WTC11 (cell line): Measurements from ENCODE around the gene SLC7A5. TPM values are rescaled to one million over a fixed set of nuclear protein-coding genes. Genes with fewer than 3 reads are reported as not detected.

Experiments used
- ATAC-seq: fragments of 200-7000 bp; cut with Tn5 transposase; 2 replicates; pipeline ENCODE4 v1.10.0; 2021; ENCODE audit warnings: mild to moderate bottlenecking, moderate library complexity
- CTCF ChIA-PET: fragments of 300-600 bp; sonication (Branson Sonifier 250); formaldehyde crosslinking; loops from one replicate; lab custom pipeline; 2021; ENCODE audit warnings: antibody characterized with exemption; lab: Charles Lee
- POLR2A ChIA-PET: fragments of 350-600 bp; sonication (Branson Sonifier 250); formaldehyde crosslinking; loops from one replicate; lab custom pipeline; 2021; ENCODE audit warnings: antibody characterized with exemption; lab: Charles Lee
- DNase-seq: peaks from one replicate; pipeline ENCODE4 v3.0.0; 2021; ENCODE audit warnings: low spot score
- H3K27ac Mint-ChIP-seq: 2 replicates; pipeline ENCODE4 v1.8.0; 2021; ENCODE audit warnings: mixed read lengths
- H3K27me3 Mint-ChIP-seq: 2 replicates; pipeline ENCODE4 v1.8.0; 2021; ENCODE audit warnings: low read depth, mild to moderate bottlenecking, moderate library complexity, mixed read lengths
- H3K36me3 Mint-ChIP-seq: 2 replicates; pipeline ENCODE4 v1.8.0; 2021; ENCODE audit warnings: mixed read lengths
- H3K4me1 Mint-ChIP-seq: 2 replicates; pipeline ENCODE4 v1.8.0; 2022; ENCODE audit warnings: mixed read lengths
- H3K4me3 Mint-ChIP-seq: 2 replicates; pipeline ENCODE4 v1.8.0; 2021; ENCODE audit warnings: mild to moderate bottlenecking, moderate library complexity, mixed read lengths
- H3K9me3 Mint-ChIP-seq: 2 replicates; pipeline ENCODE4 v1.8.0; 2021; ENCODE audit warnings: mixed read lengths
- ATF2 ChIP-seq: sonication (generic); formaldehyde crosslinking; IDR thresholded peaks from 2 replicates; pipeline ENCODE4 v1.8.1; 2022; ENCODE audit warnings: low read depth, missing genetic modification reagents, borderline replicate concordance
- ATF3 ChIP-seq: sonication (generic); formaldehyde crosslinking; conservative IDR thresholded peaks from 2 replicates; pipeline ENCODE4 v1.8.1; 2022; ENCODE audit warnings: mild to moderate bottlenecking, missing genetic modification reagents
- FOXJ3 ChIP-seq: sonication (generic); formaldehyde crosslinking; IDR thresholded peaks from 2 replicates; pipeline ENCODE4 v1.9.0; 2021; ENCODE audit warnings: missing genetic modification reagents, mild to moderate bottlenecking, borderline replicate concordance
- GRHL2 ChIP-seq: fragments of 250-450 bp; sonication (Bioruptor Pico); IDR thresholded peaks from 2 replicates; pipeline ENCODE4 v1.8.0; 2022; ENCODE audit warnings: mild to moderate bottlenecking, moderate library complexity; ENCODE audit not compliant: insufficient replicate concordance, severe bottlenecking
- JUN ChIP-seq: sonication (generic); formaldehyde crosslinking; IDR thresholded peaks from 2 replicates; pipeline ENCODE4 v1.8.0; 2023; ENCODE audit warnings: mild to moderate bottlenecking, missing genetic modification reagents
- MXD4 ChIP-seq: fragments of 250-450 bp; sonication (Bioruptor Pico); IDR thresholded peaks from 2 replicates; pipeline ENCODE4 v1.8.0; 2021; ENCODE audit warnings: mild to moderate bottlenecking, moderate library complexity, borderline replicate concordance
- MYBL2 ChIP-seq: sonication (generic); formaldehyde crosslinking; IDR thresholded peaks from 2 replicates; pipeline ENCODE4 v1.8.1; 2023; ENCODE audit warnings: mild to moderate bottlenecking, moderate library complexity, missing genetic modification reagents
- SMAD4 ChIP-seq: sonication (generic); formaldehyde crosslinking; IDR thresholded peaks from 2 replicates; pipeline ENCODE4 v1.8.0; 2022; ENCODE audit warnings: mild to moderate bottlenecking, missing genetic modification reagents
- ZBTB21 ChIP-seq: sonication (generic); formaldehyde crosslinking; IDR thresholded peaks from 2 replicates; pipeline ENCODE4 v1.8.1; 2023; ENCODE audit warnings: mild to moderate bottlenecking, missing genetic modification reagents, borderline replicate concordance
- ZNF232 ChIP-seq: sonication (generic); formaldehyde crosslinking; IDR thresholded peaks from 2 replicates; pipeline ENCODE4 v1.8.0; 2022; ENCODE audit warnings: mild to moderate bottlenecking, missing genetic modification reagents
- ZNF416 ChIP-seq: fragments of 250-450 bp; sonication (Bioruptor Pico); IDR thresholded peaks from 2 replicates; pipeline ENCODE4 v1.9.0; 2021; ENCODE audit warnings: mild to moderate bottlenecking, inconsistent platforms
- ZNF512 ChIP-seq: sonication (generic); formaldehyde crosslinking; IDR thresholded peaks from 2 replicates; pipeline ENCODE4 v1.8.1; 2022; ENCODE audit warnings: missing genetic modification reagents, borderline replicate concordance
- ZNF671 ChIP-seq: fragments of 250-450 bp; sonication (Bioruptor Pico); IDR thresholded peaks from 2 replicates; pipeline ENCODE4 v1.8.0; 2021; ENCODE audit warnings: mild to moderate bottlenecking
- total RNA-seq: library from RNA; stranded (reverse); gene quantifications from 3 replicates; pipeline ENCODE4 v1.2.3, GENCODE V29; 2021
- TF ChIP-seq, protein P1 (sequence below): sonication (generic); formaldehyde crosslinking; conservative IDR thresholded peaks from 2 replicates; pipeline ENCODE4 v1.8.1; 2023; ENCODE audit warnings: mild to moderate bottlenecking, low read depth, missing genetic modification reagents, moderate library complexity
- TF ChIP-seq, protein P2 (sequence below): fragments of 250-450 bp; sonication (Bioruptor Pico); conservative IDR thresholded peaks from 2 replicates; pipeline ENCODE4 v1.9.0; 2021; ENCODE audit warnings: mild to moderate bottlenecking

SLC7A5 gene
- total RNA-seq, 1 experiment from 2014 or later: 197 TPM

DNA sequence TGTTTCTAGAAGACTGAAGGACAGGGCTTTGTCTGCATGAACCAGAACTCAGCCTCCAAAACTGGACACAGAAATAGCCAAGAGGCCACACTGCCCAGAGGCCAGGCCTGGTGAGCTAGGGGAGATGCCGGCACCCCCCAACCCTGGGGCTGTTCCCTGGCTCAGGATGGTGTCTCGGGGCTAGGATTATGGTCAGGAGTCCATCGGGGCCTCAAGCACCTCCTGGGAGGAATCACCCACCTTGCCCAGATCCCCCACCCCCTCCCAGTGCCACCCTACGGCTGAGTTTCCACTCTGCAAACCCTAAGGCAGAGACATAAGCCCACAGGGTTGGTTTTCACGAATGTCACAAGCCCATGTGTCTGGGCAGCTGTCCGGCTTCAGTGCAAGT is 37.2 kb downstream of the SLC7A5 start:
- H3K36me3 Mint-ChIP-seq: peaks cover 13% of the 10 kb centered on the region
- H3K4me3 Mint-ChIP-seq: no peak overlapping the region

More for the DNA sequence above, 37.2 kb downstream of the SLC7A5 start:
- no peak for DNase-seq
- Mint-ChIP-seq H3K27me3 (no peaks in the 10 kb centered on the region), H3K27ac (no peak overlapping the region), H3K9me3 (no peaks in the 10 kb centered on the region), H3K4me1 (peaks cover 32% of the 10 kb centered on the region)
- no peak for ATAC-seq
- POLR2A ChIA-PET: interaction anchor here (1.8 kb wide), 1 partner anchor 15 kb away, joined by 4 read pairs; no protein-coding TSS in a partner anchor
- CTCF ChIA-PET: interaction anchor here (0.6 to 1.4 kb wide), 3 partner anchors 18 to 53 kb away, joined by 3 to 6 read pairs (median 4); no protein-coding TSS in a partner anchor
- TF ChIP-seq MYBL2 (CRISPR knock-in tag) (no peak), MXD4 (CRISPR knock-in tag) (no peak), ZNF232 (CRISPR knock-in tag) (no peak), ATF2 (CRISPR knock-in tag) (no peak), ZNF671 (CRISPR knock-in tag) (no peak), JUN (CRISPR knock-in tag) (no peak), ZNF512 (CRISPR knock-in tag) (no peak), ZBTB21 (CRISPR knock-in tag) (no peak), SMAD4 (CRISPR knock-in tag) (no peak), ATF3 (no peak), FOXJ3 (CRISPR knock-in tag) (no peak), ZNF416 (CRISPR knock-in tag) (no peak), GRHL2 (CRISPR knock-in tag) (no peak)
- TF ChIP-seq, protein P1, sequence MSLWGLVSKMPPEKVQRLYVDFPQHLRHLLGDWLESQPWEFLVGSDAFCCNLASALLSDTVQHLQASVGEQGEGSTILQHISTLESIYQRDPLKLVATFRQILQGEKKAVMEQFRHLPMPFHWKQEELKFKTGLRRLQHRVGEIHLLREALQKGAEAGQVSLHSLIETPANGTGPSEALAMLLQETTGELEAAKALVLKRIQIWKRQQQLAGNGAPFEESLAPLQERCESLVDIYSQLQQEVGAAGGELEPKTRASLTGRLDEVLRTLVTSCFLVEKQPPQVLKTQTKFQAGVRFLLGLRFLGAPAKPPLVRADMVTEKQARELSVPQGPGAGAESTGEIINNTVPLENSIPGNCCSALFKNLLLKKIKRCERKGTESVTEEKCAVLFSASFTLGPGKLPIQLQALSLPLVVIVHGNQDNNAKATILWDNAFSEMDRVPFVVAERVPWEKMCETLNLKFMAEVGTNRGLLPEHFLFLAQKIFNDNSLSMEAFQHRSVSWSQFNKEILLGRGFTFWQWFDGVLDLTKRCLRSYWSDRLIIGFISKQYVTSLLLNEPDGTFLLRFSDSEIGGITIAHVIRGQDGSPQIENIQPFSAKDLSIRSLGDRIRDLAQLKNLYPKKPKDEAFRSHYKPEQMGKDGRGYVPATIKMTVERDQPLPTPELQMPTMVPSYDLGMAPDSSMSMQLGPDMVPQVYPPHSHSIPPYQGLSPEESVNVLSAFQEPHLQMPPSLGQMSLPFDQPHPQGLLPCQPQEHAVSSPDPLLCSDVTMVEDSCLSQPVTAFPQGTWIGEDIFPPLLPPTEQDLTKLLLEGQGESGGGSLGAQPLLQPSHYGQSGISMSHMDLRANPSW (CRISPR knock-in tag): no peak
- TF ChIP-seq, protein P2, sequence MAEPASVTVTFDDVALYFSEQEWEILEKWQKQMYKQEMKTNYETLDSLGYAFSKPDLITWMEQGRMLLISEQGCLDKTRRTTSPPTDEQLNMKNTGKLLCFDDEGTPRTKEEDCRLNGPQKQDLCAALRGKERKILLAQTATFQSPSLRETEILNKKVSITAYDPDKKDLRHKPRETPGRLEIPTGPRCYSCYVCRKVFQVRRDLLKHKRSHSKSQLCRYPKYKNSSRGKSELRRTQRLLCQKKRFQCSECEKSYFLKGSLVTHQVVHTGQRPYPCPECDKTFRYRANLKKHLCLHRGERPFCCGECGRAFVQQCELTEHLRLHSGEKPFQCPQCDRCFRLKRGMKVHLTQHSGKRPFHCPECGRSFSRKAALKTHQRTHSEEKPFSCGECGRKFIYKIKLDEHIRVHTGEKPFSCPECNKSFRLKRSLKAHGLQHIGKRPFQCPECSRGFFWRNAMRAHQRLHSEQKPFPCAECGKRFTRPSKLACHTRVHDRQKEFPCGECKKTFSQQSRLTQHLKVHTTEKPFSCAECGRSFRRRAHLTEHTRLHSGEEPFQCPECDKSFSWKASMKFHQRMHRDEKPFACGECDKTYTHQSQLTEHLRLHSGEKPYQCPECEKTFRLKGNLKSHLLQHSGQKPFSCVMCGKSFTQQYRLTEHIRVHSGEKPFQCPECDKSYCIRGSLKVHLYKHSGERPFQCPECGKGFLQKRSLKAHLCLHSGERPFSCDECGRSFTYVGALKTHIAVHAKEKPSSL: no peak
